PC-9 (cell line): Measurements from ENCODE around the gene GBX1.

Source experiments
- EZH2 ChIP-seq: fragments of 200-600 bp; sonication (generic); IDR thresholded peaks from 2 replicates; pipeline ENCODE4 v1.8.0; 2017; ENCODE audit warnings: antibody characterized with exemption, low read depth
- TF ChIP-seq, protein P1 (sequence below): fragments of 200-600 bp; sonication (generic); conservative IDR thresholded peaks from 2 replicates; pipeline ENCODE4 v1.6.1; 2017; ENCODE audit warnings: mixed run types, antibody characterized with exemption, mild to moderate bottlenecking, moderate library complexity

- no peak for TF ChIP-seq EZH2
- TF ChIP-seq, protein P1, sequence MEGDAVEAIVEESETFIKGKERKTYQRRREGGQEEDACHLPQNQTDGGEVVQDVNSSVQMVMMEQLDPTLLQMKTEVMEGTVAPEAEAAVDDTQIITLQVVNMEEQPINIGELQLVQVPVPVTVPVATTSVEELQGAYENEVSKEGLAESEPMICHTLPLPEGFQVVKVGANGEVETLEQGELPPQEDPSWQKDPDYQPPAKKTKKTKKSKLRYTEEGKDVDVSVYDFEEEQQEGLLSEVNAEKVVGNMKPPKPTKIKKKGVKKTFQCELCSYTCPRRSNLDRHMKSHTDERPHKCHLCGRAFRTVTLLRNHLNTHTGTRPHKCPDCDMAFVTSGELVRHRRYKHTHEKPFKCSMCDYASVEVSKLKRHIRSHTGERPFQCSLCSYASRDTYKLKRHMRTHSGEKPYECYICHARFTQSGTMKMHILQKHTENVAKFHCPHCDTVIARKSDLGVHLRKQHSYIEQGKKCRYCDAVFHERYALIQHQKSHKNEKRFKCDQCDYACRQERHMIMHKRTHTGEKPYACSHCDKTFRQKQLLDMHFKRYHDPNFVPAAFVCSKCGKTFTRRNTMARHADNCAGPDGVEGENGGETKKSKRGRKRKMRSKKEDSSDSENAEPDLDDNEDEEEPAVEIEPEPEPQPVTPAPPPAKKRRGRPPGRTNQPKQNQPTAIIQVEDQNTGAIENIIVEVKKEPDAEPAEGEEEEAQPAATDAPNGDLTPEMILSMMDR = no peak
These were observed 43.0 kb downstream of the GBX1 start for GRCh38 chr7:151124481-151124880.
